ENCODE data around the gene LCN6.

- no peak for TF ChIP-seq CTCF (IDR thresholded peaks at IDR 0.05)
- no peak for TF ChIP-seq POLR2A (IDR thresholded peaks at IDR 0.05)
- TF ChIP-seq EP300 (IDR thresholded peaks at IDR 0.05), result no peak
Observed at GRCh38 chr9:136746155-136746490, 2.2 kb downstream of the LCN6 start.
